NT2/D1 (cell line): ENCODE data around the gene COL10A1.

Experiments
- SUZ12 ChIP-seq: IDR thresholded peaks from 2 replicates; pipeline ENCODE4 v1.6.1; 2011; ENCODE audit not compliant: insufficient read length, insufficient read depth; ENCODE audit errors: extremely low read depth
- YY1 ChIP-seq: IDR thresholded peaks from 2 replicates; pipeline ENCODE4 v1.6.1; 2011; ENCODE audit not compliant: insufficient read length, insufficient read depth
- ZNF274 ChIP-seq: IDR thresholded peaks from 2 replicates; pipeline ENCODE4 v1.6.1; 2011; ENCODE audit warnings: mild to moderate bottlenecking, low read depth, low read length

- no peak for TF ChIP-seq ZNF274
- no peak for TF ChIP-seq YY1
- no peak for TF ChIP-seq SUZ12
Observed at GRCh38 chr6:116136933-116137340, 11.0 kb upstream of the COL10A1 start.
